ENCODE results near the gene CHAF1B.

Gene CHAF1B

DNA sequence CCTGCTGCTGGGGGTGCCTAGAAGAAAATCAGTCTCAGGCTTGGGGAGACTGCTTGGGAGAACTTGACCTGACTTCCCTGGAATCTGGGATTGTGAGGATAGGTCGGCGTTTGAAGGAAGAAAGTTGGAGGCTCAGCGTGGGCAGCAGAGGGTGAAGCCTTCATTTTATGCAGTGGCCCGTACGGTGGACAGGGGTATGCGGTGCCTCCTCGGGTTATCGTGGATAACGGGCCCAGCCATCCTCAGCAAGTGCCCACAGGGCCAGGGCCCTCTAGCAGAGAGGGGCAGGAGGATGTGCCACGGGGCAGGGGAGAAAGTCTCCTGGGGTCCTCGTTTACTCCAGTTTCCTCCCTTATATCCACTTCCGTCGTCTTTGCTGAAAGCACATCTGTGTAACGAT, 34.0 kb downstream of the CHAF1B start:
- TF ChIP-seq, protein P1, sequence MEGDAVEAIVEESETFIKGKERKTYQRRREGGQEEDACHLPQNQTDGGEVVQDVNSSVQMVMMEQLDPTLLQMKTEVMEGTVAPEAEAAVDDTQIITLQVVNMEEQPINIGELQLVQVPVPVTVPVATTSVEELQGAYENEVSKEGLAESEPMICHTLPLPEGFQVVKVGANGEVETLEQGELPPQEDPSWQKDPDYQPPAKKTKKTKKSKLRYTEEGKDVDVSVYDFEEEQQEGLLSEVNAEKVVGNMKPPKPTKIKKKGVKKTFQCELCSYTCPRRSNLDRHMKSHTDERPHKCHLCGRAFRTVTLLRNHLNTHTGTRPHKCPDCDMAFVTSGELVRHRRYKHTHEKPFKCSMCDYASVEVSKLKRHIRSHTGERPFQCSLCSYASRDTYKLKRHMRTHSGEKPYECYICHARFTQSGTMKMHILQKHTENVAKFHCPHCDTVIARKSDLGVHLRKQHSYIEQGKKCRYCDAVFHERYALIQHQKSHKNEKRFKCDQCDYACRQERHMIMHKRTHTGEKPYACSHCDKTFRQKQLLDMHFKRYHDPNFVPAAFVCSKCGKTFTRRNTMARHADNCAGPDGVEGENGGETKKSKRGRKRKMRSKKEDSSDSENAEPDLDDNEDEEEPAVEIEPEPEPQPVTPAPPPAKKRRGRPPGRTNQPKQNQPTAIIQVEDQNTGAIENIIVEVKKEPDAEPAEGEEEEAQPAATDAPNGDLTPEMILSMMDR (IDR thresholded peaks at IDR 0.05; ENCODE audit: insufficient read depth, low read depth, low read length, missing control alignments): no peak
- DNase-seq (ENCODE audit: low read depth): no peak
- H3K4me3 ChIP-seq (ENCODE audit: low read length): no peak overlapping the region

DNA sequence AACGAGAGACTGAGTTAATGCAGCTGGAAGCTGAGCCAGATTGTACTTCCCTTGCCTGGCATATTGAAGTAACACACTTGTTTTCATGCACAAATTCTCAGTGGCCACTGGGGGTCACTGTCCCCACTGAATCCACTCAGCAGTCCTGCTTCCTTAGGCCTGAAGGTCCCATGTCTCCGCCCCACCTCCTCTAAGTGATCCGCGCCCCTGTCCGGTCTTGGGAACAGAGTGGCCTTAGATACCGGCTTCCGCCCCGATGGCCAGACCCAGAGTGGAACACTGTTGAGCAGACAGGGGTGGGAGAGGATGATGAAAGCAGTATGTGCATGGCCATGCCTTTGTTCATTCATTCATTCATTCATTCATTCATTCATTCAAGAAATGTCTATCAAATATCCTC, 34.8 kb downstream of the CHAF1B start:
- TF ChIP-seq, protein P1 (IDR thresholded peaks at IDR 0.05; ENCODE audit: insufficient read depth, low read depth, low read length, missing control alignments): peak; percentile 88
- H3K4me3 ChIP-seq (ENCODE audit: low read length): no peak overlapping the region
- DNase-seq (ENCODE audit: low read depth): peak; percentile 91

DNA sequence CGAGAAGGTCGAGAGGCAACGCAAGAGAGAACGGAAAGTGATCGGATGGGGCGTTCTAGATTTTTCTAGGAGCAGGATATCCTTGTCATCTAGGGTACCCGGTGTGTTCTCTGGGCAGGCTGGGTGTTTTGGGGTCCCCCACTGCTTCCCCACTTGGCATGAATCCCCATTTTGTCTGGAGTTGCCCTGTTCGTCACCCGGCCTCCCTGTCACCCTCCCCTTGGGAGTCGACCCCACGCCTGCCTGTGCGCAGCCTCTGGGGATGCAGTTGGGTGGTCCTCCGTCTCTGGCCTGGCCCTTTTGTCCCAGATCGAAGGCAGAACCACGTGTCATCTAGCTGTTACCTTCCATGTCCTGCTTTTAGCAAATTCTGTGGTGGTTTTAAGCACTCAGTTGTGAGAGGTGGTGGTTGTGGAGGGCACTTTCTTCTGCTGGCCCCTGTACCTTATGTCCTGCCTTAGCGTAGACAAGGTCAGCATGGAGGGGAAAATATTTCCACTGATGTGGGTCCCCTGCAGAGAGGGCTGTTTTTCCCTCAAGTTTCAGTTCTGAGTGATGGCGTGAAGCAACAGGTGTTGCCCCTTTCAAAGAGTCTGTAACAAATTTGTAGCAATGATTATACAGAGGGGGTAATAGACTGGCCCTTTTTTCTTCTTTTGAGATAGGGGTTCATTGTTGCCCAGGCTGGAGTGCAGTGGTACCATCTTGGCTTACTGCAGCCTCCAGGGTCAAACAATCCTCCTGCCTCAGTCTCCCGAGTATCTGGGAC, 35.6 kb downstream of the CHAF1B start:
- no peak for DNase-seq (ENCODE audit: low read depth)
- H3K4me3 ChIP-seq (ENCODE audit: low read length): no peak overlapping the region
- TF ChIP-seq, protein P1 (IDR thresholded peaks at IDR 0.05; ENCODE audit: insufficient read depth, low read depth, low read length, missing control alignments): no peak

DNA sequence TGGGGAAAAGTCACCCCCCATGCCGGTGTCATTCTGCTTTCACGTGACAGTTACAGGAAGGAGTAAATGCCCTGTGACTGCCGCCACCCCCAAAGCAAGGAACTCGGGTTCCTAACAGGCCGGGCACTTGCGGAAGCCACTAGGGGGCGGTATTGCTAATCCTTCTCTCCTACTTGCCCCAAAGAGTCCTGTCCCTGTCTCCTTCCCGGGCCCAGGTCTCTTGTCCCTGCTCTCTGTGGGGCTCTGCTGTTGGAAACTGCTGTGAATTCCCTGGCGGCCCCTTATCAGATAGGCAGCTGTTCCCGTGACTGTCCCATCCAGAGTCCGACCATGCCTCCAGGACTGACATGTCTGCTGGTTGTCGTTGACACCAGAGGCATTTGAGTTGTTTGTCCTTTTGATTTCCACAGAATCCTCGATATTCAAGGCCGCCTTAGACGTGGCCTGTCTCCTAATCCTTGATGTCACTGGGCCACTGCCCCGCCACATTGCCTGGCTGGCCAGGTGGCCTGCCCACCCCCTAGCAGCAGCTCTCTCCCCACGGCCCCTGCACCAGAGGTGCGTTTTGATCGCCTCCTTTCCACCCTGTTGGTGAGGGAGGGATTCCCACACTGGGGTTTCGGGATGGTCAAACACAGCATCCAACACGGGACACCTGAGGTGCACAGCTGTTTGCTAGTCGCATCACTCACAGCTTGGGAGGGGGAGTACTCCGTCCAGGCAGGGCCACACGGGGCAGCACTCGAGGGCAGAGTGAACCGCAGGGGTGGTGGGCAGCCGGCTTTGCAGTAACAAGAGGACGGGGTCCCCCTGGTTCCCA, 37.3 kb downstream of the CHAF1B start:
- peak; percentile 80 for DNase-seq (ENCODE audit: low read depth)
- no peak overlapping the region for H3K4me3 ChIP-seq (ENCODE audit: low read length)
- TF ChIP-seq, protein P1 (IDR thresholded peaks at IDR 0.05; ENCODE audit: insufficient read depth, low read depth, low read length, missing control alignments): peak; percentile 82

DNA sequence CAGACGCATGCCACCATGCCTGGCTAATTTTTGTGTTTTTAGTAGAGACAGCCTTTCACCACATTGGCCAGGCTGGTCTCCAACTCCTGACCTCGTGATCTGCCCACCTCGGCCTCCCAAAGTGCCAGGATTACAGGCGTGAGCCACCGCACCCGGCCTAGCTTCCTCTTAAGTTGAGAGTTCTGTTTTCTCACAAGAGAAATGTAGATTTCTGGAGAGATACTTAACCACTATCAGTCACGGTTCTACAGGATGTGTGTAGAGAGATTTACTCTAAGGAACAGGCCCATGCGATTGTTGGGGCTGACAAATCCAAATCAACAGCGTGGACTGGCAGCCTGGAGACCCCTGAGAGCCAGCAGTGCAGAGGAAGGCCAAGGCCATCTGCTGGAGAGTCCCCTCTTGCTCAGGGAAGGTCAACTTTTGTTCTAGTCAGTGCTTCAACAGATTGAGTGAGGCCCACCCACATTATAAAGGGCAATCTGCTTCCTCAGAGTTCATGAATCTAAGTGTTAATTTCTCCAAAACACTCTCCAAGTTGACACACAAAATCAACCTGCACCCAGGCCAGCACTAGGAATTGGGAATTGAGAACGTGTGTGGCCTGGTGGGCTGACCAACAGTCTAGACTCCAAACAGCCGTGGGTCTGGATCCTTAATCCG, 38.7 kb downstream of the CHAF1B start:
- H3K4me3 ChIP-seq (ENCODE audit: low read length): no peak overlapping the region
- no peak for DNase-seq (ENCODE audit: low read depth)
- TF ChIP-seq, protein P1 (IDR thresholded peaks at IDR 0.05; ENCODE audit: insufficient read depth, low read depth, low read length, missing control alignments): no peak

DNA sequence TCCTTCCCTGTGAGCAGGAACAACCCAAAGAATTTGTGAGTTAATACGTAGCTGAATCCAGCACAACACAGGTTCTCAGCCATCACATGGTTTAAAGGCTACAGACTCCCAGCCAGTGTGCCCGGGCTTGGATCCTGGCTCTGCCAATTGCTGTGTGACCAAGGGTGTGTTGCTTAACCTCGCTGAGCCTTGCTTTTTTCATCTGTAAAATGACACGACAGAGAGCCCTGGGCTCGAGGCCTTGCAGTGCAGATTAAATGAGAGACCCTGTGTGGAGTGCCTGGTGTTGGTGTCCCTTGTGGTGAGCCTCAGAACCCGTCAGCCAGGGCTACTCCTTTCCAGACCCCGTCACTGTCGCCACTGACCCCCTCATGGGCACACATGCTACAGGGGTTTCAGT, 39.4 kb downstream of the CHAF1B start:
- no peak overlapping the region for H3K4me3 ChIP-seq (ENCODE audit: low read length)
- TF ChIP-seq, protein P1 (IDR thresholded peaks at IDR 0.05; ENCODE audit: insufficient read depth, low read depth, low read length, missing control alignments): no peak
- DNase-seq (ENCODE audit: low read depth): no peak
